ENCODE measurements around the gene PEAK1. TPM values are rescaled to one million over a fixed set of nuclear protein-coding genes. Genes with fewer than 3 reads are reported as not detected.

PEAK1 gene
- total RNA-seq, 4 donors from 2014 or later = 31.0 to 49.3 (median 35.0) TPM

- Histone ChIP-seq H3K27ac (no peak overlapping the region), H3K4me1 (no peaks in the 10 kb centered on the region), H3K36me3 (no peaks in the 10 kb centered on the region), H3K27me3 (no peaks in the 10 kb centered on the region), H3K4me3 (replicated peaks in 1 of 3) (no peak overlapping the region), H3K9me3 (no peaks in the 10 kb centered on the region)
- 100% methylated on average over 3 of the region's 4 CpGs for WGBS, 2 donors
- intact Hi-C loops (cut with DNase I) = no loop called here
- TF ChIP-seq POLR2A (IDR thresholded peaks at IDR 0.05) (no peak), CTCF (IDR thresholded peaks at IDR 0.05) (no peak)
- DNase-seq = no peak
These were observed 321.3 kb downstream of the PEAK1 start for GRCh38 chr15:77098572-77098971.

- no peak overlapping the region for H3K4me3 ChIP-seq (replicated peaks in 1 of 3)
- DNase-seq = no peak
- 89 to 93% methylated on average over 4 to 5 of the region's 5 CpGs for WGBS, 2 donors
- H3K27me3 ChIP-seq = no peaks in the 10 kb centered on the region
- no peak overlapping the region for H3K27ac ChIP-seq
- intact Hi-C loops (cut with DNase I) = no loop called here
- no peaks in the 10 kb centered on the region for H3K9me3 ChIP-seq
- no peaks in the 10 kb centered on the region for H3K4me1 ChIP-seq
- TF ChIP-seq CTCF (IDR thresholded peaks at IDR 0.05) (no peak), POLR2A (IDR thresholded peaks at IDR 0.05) (no peak)
- H3K36me3 ChIP-seq = no peaks in the 10 kb centered on the region
These were observed 322.0 kb downstream of the PEAK1 start for GRCh38 chr15:77097921-77098320.

- no peaks in the 10 kb centered on the region for H3K9me3 ChIP-seq
- no peak overlapping the region for H3K27ac ChIP-seq
- no peaks in the 10 kb centered on the region for H3K36me3 ChIP-seq
- no peak for TF ChIP-seq POLR2A (IDR thresholded peaks at IDR 0.05)
- no peak for TF ChIP-seq CTCF (IDR thresholded peaks at IDR 0.05)
- no peak overlapping the region for H3K4me3 ChIP-seq (replicated peaks in 1 of 3)
- DNase-seq = no peak
- no peaks in the 10 kb centered on the region for H3K27me3 ChIP-seq
- intact Hi-C loops (cut with DNase I) = no loop called here
- no peaks in the 10 kb centered on the region for H3K4me1 ChIP-seq
- WGBS, 2 donors = 93 to 94% methylated on average over 7 of the region's 7 CpGs
These were observed 322.6 kb downstream of the PEAK1 start for GRCh38 chr15:77097248-77097721.

GRCh38 chr15:77096541-77096940, 323.4 kb downstream of the PEAK1 start:
- Histone ChIP-seq H3K27ac (no peak overlapping the region), H3K36me3 (no peaks in the 10 kb centered on the region), H3K9me3 (no peaks in the 10 kb centered on the region), H3K4me3 (replicated peaks in 1 of 3) (no peak overlapping the region), H3K4me1 (no peaks in the 10 kb centered on the region), H3K27me3 (no peaks in the 10 kb centered on the region)
- no peak for DNase-seq
- TF ChIP-seq POLR2A (IDR thresholded peaks at IDR 0.05) (no peak), CTCF (IDR thresholded peaks at IDR 0.05) (no peak)
- intact Hi-C loops (cut with DNase I) = no loop called here
- 90 to 93% methylated on average over 7 of the region's 7 CpGs for WGBS, 2 donors

- H3K27ac ChIP-seq = no peak overlapping the region
- no peak for DNase-seq
- no peak for TF ChIP-seq POLR2A (IDR thresholded peaks at IDR 0.05)
- TF ChIP-seq CTCF (IDR thresholded peaks at IDR 0.05) = no peak
- intact Hi-C loops (cut with DNase I) = no loop called here
- no peaks in the 10 kb centered on the region for H3K4me1 ChIP-seq
- no peaks in the 10 kb centered on the region for H3K36me3 ChIP-seq
- H3K9me3 ChIP-seq = no peaks in the 10 kb centered on the region
- WGBS, 2 donors = 72 to 80% methylated on average over 4 of the region's 4 CpGs
- no peak overlapping the region for H3K4me3 ChIP-seq (replicated peaks in 1 of 3)
- no peaks in the 10 kb centered on the region for H3K27me3 ChIP-seq
These were observed 323.8 kb downstream of the PEAK1 start for GRCh38 chr15:77096138-77096537.
